ENCODE results near the gene CS.

GRCh38 chr12:56334490-56334793 is 34.3 kb upstream of the CS start:
- no peak for TF ChIP-seq EZH2phosphoT487 (IDR thresholded peaks at IDR 0.05; ENCODE audit: insufficient read depth, low read depth)
- no peak for TF ChIP-seq EZH2 (IDR thresholded peaks at IDR 0.05; ENCODE audit: insufficient read depth, poor library complexity, severe bottlenecking)
